HEK293T (cell line): ENCODE measurements around the gene PTPRM.

Experiments used
- CTCF ChIA-PET: fragments of 350-600 bp; formaldehyde crosslinking; extraction: SDS; loops from one replicate; lab custom pipeline; 2021; ENCODE audit warnings: antibody characterized with exemption, inconsistent platforms; lab: Yijun Ruan, JAX
- POLR2A ChIA-PET: fragments of 350-600 bp; formaldehyde crosslinking; extraction: SDS; loops from one replicate; lab custom pipeline; 2020; ENCODE audit warnings: antibody characterized with exemption, inconsistent platforms; lab: Yijun Ruan, JAX
- DNase-seq: peaks from one replicate; pipeline ENCODE4 v3.0.0; 2012; ENCODE audit warnings: mixed read lengths; ENCODE audit errors: extremely low spot score
- ARNT ChIP-seq: fragments of 450-650 bp; IDR thresholded peaks from 2 replicates; pipeline ENCODE4 v1.6.1; 2017; ENCODE audit warnings: mild to moderate bottlenecking
- BHLHE40 ChIP-seq: fragments of 450-650 bp; IDR thresholded peaks from 2 replicates; pipeline ENCODE4 v1.6.1; 2016; ENCODE audit warnings: mild to moderate bottlenecking, moderate library complexity, borderline replicate concordance
- CTBP1 ChIP-seq: fragments of 450-650 bp; IDR thresholded peaks from 2 replicates; pipeline ENCODE4 v1.6.1; 2016; ENCODE audit warnings: borderline replicate concordance
- ELF4 ChIP-seq: fragments of 450-650 bp; IDR thresholded peaks from 2 replicates; pipeline ENCODE4 v1.6.1; 2017; ENCODE audit warnings: antibody characterized with exemption
- FOXA1 ChIP-seq: fragments of 450-650 bp; IDR thresholded peaks from 2 replicates; pipeline ENCODE4 v1.6.1; 2016; ENCODE audit warnings: mild to moderate bottlenecking
- FOXK2 ChIP-seq: fragments of 450-650 bp; IDR thresholded peaks from 2 replicates; pipeline ENCODE4 v1.6.1; 2016; ENCODE audit warnings: mild to moderate bottlenecking
- FOXM1 ChIP-seq: fragments of 450-650 bp; IDR thresholded peaks from 2 replicates; pipeline ENCODE4 v1.6.1; 2017; ENCODE audit warnings: mild to moderate bottlenecking, borderline replicate concordance
- HDGF ChIP-seq: fragments of 450-650 bp; IDR thresholded peaks from 2 replicates; pipeline ENCODE4 v1.6.1; 2017; ENCODE audit warnings: antibody characterized with exemption, borderline replicate concordance
- L3MBTL2 ChIP-seq: fragments of 450-650 bp; conservative IDR thresholded peaks from 2 replicates; pipeline ENCODE4 v1.6.1; 2016; ENCODE audit warnings: mild to moderate bottlenecking
- LEF1 ChIP-seq: fragments of 450-650 bp; IDR thresholded peaks from 2 replicates; pipeline ENCODE4 v1.6.1; 2017; ENCODE audit warnings: mild to moderate bottlenecking, borderline replicate concordance
- NFRKB ChIP-seq: fragments of 450-650 bp; IDR thresholded peaks from 2 replicates; pipeline ENCODE4 v1.6.1; 2016; ENCODE audit warnings: mild to moderate bottlenecking, moderate library complexity
- SP1 ChIP-seq: fragments of 450-650 bp; IDR thresholded peaks from 2 replicates; pipeline ENCODE4 v1.6.1; 2017
- SUZ12 ChIP-seq: fragments of 450-650 bp; IDR thresholded peaks from 2 replicates; pipeline ENCODE4 v1.6.1; 2016; ENCODE audit warnings: mild to moderate bottlenecking
- TARDBP ChIP-seq: fragments of 450-650 bp; IDR thresholded peaks from 2 replicates; pipeline ENCODE4 v1.6.1; 2016
- ZNF384 ChIP-seq: fragments of 450-650 bp; IDR thresholded peaks from 2 replicates; pipeline ENCODE4 v1.6.1; 2016
- TF ChIP-seq, protein P1 (sequence below): fragments of 450-650 bp; IDR thresholded peaks from 2 replicates; pipeline ENCODE4 v1.6.1; 2016

PTPRM gene

DNA sequence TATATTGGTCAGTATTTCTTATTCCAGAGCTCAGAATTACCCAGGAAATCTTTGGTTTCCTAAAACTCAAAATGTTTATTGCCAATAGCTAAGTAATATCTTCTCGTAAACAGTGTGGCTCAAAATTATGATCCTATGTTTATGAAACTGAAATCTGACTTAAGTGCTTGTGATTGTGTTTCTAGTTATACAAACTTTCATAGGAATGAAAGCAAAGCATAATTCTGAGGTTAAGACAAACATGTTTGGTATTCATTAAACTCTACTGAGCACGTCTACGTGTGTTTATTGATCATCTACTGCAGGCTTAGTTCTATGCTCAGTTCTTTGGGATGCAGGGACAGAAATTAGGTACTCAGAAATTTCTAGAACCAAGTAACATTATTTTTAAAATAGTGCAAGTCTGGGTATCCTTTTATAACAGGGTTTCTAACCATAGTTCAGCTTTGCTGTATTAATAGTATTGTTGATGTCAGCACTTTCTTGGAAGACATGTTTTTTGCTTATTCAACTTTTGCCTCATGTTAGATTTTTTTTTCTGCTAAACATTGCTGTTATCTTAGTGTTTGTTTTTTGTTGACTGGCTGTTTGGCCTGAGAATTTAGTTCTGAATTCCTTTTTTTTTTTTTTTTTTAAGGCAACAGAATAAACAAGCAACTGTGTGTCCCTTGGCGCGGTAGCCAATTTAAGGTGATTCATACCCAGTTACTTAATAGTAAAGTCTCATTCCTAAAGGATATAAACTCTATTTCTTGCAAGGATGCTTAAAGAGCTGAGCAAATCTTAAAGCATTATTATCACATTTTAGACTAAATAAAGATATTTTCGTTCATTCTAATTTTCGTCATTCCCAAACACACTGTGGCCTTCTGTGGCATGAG, 31.3 kb downstream of the PTPRM start:
- CTCF ChIA-PET = no interaction called here
- TF ChIP-seq NFRKB (no peak), FOXM1 (no peak), LEF1 (no peak), TARDBP (no peak)
- POLR2A ChIA-PET = no interaction called here
- no peak for DNase-seq

DNA sequence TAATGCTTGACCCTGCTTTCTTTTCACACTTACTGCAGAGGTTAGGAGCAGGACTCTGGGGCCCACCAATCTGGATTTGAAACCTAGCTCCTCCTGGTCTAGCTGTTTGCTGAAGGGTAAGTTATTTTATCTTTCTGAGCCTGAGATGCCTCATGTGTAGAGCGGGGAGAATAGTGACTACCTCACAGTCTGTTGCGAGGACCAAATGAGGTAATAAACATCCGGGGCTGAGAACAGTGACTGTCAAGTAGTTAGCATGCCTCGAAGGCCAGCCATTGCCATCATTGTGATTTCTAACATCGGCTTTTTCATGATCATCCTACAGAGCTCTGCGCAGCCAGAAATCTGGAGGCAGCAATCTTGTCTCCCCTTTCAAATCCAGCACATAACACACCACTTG, 32.9 kb downstream of the PTPRM start:
- ChIA-PET POLR2A (no interaction called here), CTCF (no interaction called here)
- TF ChIP-seq LEF1 = no peak
- no peak for TF ChIP-seq FOXK2
- TF ChIP-seq, protein P1, sequence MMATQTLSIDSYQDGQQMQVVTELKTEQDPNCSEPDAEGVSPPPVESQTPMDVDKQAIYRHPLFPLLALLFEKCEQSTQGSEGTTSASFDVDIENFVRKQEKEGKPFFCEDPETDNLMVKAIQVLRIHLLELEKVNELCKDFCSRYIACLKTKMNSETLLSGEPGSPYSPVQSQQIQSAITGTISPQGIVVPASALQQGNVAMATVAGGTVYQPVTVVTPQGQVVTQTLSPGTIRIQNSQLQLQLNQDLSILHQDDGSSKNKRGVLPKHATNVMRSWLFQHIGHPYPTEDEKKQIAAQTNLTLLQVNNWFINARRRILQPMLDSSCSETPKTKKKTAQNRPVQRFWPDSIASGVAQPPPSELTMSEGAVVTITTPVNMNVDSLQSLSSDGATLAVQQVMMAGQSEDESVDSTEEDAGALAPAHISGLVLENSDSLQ = no peak
- no peak for DNase-seq

DNA sequence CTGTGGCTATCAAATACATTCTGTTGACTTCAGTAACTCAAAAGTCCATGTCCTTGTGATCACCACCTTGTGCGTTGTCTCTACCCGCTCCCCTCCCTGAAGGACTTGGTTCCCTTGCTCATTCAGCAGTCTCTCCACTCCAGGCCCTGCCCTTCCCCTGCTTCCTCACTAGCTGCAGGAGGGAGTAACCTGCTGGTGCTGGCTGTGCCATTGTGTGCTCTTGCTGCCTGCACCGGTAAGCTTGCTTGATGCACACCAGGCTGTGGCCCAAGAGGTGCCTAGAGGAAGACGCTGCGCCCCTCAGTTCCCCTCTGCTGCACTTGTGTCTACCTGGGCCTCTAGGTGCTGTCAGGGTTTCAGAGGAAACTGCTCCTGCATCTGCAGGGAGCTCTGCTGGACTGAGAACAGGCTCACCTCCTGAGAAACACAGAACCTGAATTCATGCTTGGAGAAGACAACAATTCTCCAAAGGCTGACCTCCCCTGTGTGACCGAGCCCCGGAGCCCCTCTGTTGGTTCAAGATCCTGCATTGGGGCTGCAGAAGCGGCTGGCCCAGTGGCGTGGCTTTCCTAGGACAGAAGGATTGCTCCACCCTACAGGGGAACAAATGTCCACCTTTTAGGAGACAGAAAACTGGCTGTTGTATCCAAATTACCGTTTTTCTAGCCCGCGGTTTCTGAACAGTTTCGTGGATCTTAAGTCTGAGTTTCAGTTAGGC, 33.6 kb downstream of the PTPRM start:
- no peak for DNase-seq
- CTCF ChIA-PET = no interaction called here
- POLR2A ChIA-PET = no interaction called here
- TF ChIP-seq HDGF (no peak), SP1 (no peak), CTBP1 (no peak), FOXM1 (no peak), NFRKB (no peak), BHLHE40 (no peak), TARDBP (no peak), FOXA1 (no peak)
- TF ChIP-seq, protein P1 = no peak

DNA sequence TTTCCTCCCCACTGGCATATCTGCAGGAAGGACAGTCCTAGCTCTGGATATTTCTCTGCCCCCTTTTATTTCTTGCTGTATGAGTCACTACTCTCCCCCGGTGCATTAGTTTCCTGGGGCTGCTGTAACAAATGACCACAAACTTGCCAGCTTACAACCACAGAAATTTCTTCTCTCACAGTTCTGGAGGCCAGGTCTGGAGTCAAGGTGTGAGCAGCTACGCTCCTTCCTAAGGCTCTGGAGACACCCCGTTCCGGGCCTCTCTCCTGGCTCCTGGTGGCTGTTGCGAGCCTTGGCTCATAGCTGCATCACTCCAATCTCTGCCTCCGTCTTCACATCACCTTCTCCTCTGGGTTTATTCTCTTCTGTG, 34.1 kb downstream of the PTPRM start:
- POLR2A ChIA-PET = no interaction called here
- DNase-seq = no peak
- TF ChIP-seq, protein P1 = no peak
- TF ChIP-seq SUZ12 = no peak
- no peak for TF ChIP-seq LEF1
- no peak for TF ChIP-seq FOXA1
- no peak for TF ChIP-seq FOXK2
- no peak for TF ChIP-seq ZNF384
- TF ChIP-seq CTBP1 = no peak
- no peak for TF ChIP-seq ARNT
- no peak for TF ChIP-seq TARDBP
- no peak for TF ChIP-seq HDGF
- TF ChIP-seq SP1 = no peak
- no peak for TF ChIP-seq FOXM1
- no peak for TF ChIP-seq NFRKB
- no peak for TF ChIP-seq ELF4
- no peak for TF ChIP-seq L3MBTL2
- CTCF ChIA-PET = no interaction called here

DNA sequence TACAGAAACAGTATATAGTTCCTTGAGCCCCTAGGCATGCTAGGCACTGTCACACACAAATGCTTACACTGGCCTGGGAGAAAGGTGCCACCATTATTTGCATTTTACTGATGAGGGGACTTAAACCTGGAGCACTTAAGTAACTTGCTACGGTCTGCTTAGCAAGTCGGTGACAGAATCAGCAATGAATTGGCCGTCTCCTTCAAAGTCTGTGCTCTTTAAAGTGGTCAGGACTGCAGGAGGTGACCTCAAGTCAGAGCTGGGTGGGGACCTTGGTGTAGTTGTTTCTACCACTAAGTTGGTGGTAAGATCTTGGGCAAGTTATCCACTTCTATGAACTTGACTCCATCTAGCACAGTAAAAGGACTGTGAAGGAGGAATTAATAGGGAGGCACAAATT, 34.8 kb downstream of the PTPRM start:
- no peak for TF ChIP-seq BHLHE40
- TF ChIP-seq L3MBTL2 = no peak
- TF ChIP-seq ELF4 = no peak
- no peak for DNase-seq
- CTCF ChIA-PET = no interaction called here
- POLR2A ChIA-PET = no interaction called here

DNA sequence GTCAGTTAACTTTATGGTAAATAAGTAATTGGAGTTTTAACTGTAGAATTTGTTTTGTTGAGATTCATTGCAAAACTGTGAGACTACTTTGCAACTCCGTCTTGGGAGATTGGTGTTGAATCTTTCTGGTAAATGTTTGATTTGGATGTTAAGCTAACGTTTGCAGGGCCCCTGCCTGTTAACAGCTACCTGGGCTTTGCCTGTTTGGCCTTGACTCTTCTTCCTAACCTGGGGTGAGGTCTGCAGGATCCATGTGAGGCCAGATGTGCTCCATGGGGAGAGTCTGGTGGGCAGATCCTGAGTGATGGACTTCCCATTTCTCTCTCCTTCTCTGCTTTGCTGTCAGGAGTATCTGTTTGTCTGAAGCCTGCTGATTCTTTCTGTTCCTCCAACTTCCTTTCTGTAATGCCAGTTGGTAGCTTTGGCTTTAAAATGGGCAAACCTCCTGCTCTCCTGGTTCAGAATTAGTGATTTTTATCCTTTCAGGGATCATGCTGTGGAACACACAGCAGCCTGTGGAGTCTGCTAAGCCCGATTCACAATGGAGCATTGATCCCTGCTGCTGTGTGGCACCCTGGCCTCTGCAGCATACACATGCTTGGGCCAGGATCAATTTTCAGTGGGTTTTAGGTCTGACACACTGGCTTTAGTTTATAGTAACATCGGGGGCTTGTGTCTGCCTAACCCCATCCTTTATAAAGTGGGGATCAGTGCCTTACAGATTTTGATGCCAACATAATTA, 36.3 kb downstream of the PTPRM start:
- POLR2A ChIA-PET = no interaction called here
- no peak for TF ChIP-seq FOXA1
- no peak for TF ChIP-seq HDGF
- TF ChIP-seq NFRKB = no peak
- no peak for TF ChIP-seq TARDBP
- no peak for TF ChIP-seq ELF4
- TF ChIP-seq ARNT = no peak
- TF ChIP-seq BHLHE40 = no peak
- no peak for TF ChIP-seq FOXM1
- TF ChIP-seq SP1 = no peak
- no peak for TF ChIP-seq FOXK2
- no peak for TF ChIP-seq CTBP1
- no peak for TF ChIP-seq L3MBTL2
- TF ChIP-seq, protein P1 = no peak
- TF ChIP-seq ZNF384 = no peak
- no peak for TF ChIP-seq LEF1
- TF ChIP-seq SUZ12 = no peak
- DNase-seq = no peak
- CTCF ChIA-PET = no interaction called here
